GM06990 (cell line): ENCODE measurements around the gene BCAS3.
"Not testable (repeated sequence)": the region's sequence is repeated elsewhere in the genome, so short reads cannot be mapped to it uniquely, and the experiment has no call there.

Experiments
- DNase-seq: peaks from one replicate; pipeline ENCODE4 v3.0.0-alpha.2; 2011; ENCODE audit not compliant: insufficient read length; ENCODE audit errors: extremely low read depth
- H3K27me3 ChIP-seq: replicated peaks from 2 replicates; pipeline ENCODE4 v1.6.0; 2011; ENCODE audit warnings: low read length; ENCODE audit not compliant: control insufficient read depth, insufficient read depth
- H3K36me3 ChIP-seq: 2 replicates; pipeline ENCODE4 v1.5.1; 2011; ENCODE audit warnings: low read length; ENCODE audit not compliant: control insufficient read depth, insufficient read depth
- H3K4me3 ChIP-seq: replicated peaks from 2 replicates; pipeline ENCODE4 v1.5.1; 2011; ENCODE audit warnings: low read depth, mild to moderate bottlenecking, control low read depth, low read length
- CTCF ChIP-seq: IDR thresholded peaks from 2 replicates; pipeline ENCODE4 v1.5.1; 2011; ENCODE audit warnings: low read length, control low read depth, mild to moderate bottlenecking, inconsistent platforms; ENCODE audit not compliant: insufficient read depth, poor library complexity, severe bottlenecking

The BCAS3 gene

GRCh38 chr17:61431594-61432311 lies 754.1 kb downstream of the BCAS3 start:
- no peak overlapping the region for H3K4me3 ChIP-seq
- H3K36me3 ChIP-seq: no peaks in the 10 kb centered on the region
- TF ChIP-seq CTCF: no peak
- no peaks in the 10 kb centered on the region; the same call in 1 of the 2 replicates for H3K27me3 ChIP-seq
- no peak for DNase-seq

- H3K36me3 ChIP-seq: no peaks in the 10 kb centered on the region
- no peaks in the 10 kb centered on the region; the same call in 1 of the 2 replicates for H3K27me3 ChIP-seq
- H3K4me3 ChIP-seq: no peak overlapping the region
- TF ChIP-seq CTCF: no peak
- no peak for DNase-seq
Observed at GRCh38 chr17:61436273-61436672, 758.6 kb downstream of the BCAS3 start.

GRCh38 chr17:61436995-61437704 lies 759.5 kb downstream of the BCAS3 start:
- Histone ChIP-seq H3K27me3 (no peaks in the 10 kb centered on the region; the same call in 1 of the 2 replicates), H3K4me3 (no peak overlapping the region), H3K36me3 (no peaks in the 10 kb centered on the region)
- DNase-seq: no peak
- no peak for TF ChIP-seq CTCF

GRCh38 chr17:61440697-61441096 lies 763.0 kb downstream of the BCAS3 start:
- Histone ChIP-seq H3K4me3 (no peak overlapping the region), H3K27me3 (no peaks in the 10 kb centered on the region), H3K36me3 (no peaks in the 10 kb centered on the region)
- TF ChIP-seq CTCF: no peak
- DNase-seq: no peak

GRCh38 chr17:61441507-61441906 lies 763.9 kb downstream of the BCAS3 start:
- not testable (repeated sequence) for H3K36me3 ChIP-seq, H3K27me3 ChIP-seq, DNase-seq, H3K4me3 ChIP-seq

GRCh38 chr17:61442136-61442775 lies 764.6 kb downstream of the BCAS3 start:
- TF ChIP-seq CTCF: no peak
- no peak for DNase-seq
- Histone ChIP-seq H3K36me3 (no peaks in the 10 kb centered on the region), H3K4me3 (no peak overlapping the region), H3K27me3 (no peaks in the 10 kb centered on the region; the same call in 1 of the 2 replicates)
